Left renal pelvis (tissue), 4 donors: ENCODE data around the gene RNF115. TPM values are rescaled to one million over a fixed set of nuclear protein-coding genes. Genes with fewer than 3 reads are reported as not detected.
"Not testable (repeated sequence)": the region's sequence is repeated elsewhere in the genome, so short reads cannot be mapped to it uniquely, and the experiment has no call there.

Experiments
- DNase-seq, 4 donors: peaks; one replicate each; pipeline ENCODE4 v3.0.0-alpha.2; 2013; ENCODE audit warnings: low read depth in 4 of 4, low spot score in 3 of 4
- polyA plus RNA-seq, 4 donors: library from polyadenylated mRNA; unstranded; fragments of 120-200 nt; gene quantifications; one replicate each; pipeline ENCODE4 v1.2.1, GENCODE V29; 2013; ENCODE audit not compliant: insufficient read length in 4 of 4

RNF115 gene
- 10 to 100 TPM; 12.7 to 20.2 (median 16.2) TPM for polyA plus RNA-seq

DNA sequence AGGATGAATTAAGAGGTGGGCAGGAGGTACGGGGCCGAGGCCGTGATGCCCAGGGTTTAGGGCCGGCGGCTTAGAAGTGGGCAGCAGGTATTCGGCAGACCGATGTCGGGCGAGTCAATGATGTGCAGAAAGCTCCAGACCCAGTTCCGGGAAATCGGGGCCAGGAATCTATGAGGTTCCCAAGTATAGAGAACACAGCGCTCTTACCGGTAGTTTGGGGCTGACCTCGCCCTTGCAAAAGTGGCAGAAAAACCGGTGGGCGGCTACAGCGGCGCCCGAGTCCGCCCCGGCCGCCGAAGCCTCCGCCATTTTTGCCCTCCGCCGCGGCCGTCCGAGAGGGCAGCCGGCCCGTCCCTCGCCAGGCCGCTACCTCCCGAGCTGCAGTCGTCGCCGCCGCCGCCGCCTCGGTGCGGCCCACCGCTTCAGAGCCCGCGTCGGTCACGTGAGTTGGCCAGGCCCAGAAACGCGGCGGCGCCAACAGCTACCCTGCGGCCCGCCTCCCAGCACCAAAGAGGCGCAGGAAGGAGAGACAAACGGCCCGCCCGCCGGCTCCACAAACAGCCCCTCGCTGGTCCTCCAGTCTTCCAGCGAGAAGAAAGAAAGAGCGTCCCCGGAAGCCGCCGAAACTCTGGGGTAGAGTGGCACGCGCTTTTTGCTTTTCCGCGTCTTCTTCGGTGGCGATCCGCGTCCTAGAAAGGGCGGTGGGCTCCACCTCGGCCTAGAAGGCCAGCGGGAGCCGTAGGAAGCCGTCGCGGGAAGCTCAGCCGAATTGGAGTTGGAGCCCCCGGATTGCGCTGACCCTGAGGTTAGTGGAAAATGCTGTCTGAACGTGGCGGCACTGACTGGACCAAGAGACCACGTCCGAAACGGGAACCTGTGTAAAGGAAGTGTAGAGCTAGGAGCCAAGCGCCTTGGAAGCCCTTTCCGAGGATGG lies at the start of gene RNF115, which contains the start of gene POLR3C:
RNF115 (minus strand) TSS at position 531 of the 934 bp plus-strand sequence; CDS start at position 309, 222 bp downstream.
POLR3C (plus strand) TSS at position 636 of the 934 bp plus-strand sequence. CDS start 1,577 bp downstream, outside the sequence.
- DNase-seq, result peak; percentile 57 to 81 (median 76)

DNA sequence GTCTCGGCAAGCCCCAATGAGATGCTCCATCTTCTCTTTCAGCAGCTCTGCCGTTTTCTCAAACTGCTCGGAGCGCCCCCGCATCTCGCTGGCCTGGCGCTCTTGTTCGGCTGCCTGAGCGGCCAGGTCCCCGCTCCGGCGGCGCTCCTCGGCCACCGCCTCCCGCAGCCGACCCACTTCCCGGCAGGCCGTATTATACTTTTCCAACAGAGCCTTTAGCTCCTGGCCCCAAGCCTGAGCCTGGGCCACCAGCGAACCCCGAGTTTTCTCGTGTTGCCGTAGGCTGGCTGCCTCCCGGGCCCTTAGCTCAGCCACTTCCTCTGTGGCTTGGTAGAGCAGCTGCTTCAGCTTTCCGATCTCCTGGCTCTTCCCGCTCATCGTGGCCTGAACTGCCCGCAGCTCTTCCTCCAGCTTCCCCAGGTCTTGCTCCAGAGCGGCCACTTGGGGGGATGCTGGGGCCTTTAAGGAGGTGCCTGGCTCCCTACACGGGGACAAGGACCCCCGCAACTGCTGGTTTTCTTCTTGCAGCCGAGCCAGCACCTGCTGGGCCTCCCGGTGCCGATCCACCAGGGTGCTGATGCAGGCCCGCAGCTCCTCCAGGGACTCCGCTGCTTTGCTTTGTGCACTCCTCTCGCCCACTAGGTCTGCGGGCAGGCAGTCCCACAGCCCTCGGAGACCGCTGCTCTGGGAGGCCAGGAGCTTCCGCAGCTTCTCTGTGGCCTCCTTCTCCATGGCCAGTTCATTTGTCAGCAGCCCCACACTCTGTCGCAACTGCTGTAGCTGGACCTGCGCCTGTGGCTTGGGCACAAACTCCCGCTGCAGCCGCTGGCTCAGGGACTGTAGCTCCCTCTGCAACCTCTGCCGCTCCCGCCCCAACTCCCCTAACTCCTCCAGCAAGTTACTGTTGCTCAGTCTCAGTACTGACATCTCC lies 48.4 kb upstream of the RNF115 start:
- peak in 1 of 4 donors; percentile 29 for DNase-seq

DNA sequence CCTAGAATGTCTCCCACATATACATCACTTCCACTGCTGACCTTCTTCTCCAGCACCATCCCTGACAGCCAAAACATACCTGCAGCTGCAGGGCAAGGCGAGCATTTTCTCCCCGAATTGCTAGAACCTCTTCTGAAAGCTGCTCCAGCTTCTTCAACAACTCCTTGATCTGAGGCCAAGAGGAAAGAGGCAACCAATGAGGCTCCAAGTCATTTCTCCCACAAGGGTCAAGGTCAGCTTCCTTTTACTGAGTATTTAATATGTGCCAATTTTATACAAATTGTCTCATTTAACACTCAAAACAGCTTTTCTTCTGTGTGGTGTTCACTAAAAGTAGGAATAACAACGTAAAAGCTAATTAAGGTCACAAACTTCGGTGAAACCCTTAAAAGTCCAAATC lies 44.3 kb upstream of the RNF115 start:
- no peak for DNase-seq

DNA sequence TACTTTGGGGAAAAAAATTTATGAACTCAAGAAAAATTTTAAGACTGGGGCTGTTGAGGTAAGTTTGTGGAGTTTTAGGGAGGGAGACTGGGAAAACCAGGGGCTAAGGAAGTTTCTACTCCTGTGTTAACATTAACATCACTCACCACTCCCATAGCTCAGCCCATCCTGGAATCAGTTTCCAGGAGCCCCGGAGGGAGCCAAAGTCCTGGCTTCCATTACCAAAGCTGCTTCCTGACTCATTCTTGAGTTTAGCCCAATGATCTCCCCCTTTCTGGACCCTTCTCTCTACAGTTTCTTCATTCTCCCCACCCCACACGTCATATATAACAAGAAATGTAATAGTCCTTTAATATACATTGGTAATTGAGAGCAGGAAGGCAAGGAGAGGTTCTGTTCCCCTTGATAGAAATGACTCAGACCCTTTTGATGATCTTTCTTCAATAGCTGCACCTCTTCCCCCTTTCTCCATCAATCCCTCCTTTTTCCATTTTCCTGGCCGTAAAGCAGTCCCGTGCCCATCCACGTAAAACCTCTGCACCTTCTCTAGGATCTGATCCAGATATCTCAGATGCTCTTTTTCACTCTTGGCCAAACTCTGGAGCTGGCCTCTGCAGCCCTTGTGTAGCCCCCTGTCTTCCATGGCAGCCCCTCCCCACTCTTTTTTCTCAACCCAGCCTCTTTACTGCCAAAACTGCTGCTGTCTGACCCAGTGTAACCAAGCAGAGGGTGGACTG lies 39.6 kb upstream of the RNF115 start:
- no peak for DNase-seq

DNA sequence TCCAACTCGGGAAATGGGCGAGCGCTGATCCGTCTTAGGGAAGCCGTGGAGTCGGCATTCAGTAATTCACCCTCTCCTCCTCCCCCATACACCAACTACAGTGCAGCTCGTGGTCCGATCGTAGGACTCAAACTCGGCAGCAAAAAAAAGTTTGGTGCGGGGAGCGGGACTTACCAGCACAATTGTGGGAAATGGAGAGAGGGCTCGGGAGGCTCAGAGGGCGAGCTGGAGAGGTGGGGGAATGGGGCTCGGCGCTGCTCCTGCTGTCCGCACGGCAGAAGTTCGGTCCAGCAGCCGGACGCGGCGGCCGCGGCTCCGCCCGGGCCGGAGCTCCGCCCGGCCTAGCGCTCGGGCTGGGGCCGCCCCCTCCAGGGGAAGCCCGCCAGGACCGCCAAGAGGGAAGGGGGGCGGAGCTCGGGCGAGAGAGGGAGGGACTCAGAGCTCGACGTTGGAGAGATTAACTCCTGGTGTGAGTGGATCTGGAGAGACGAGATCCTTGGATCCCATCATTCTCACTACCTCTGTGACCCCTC lies 35.7 kb upstream of the RNF115 start:
- DNase-seq, result peak; percentile 81 to 85 (median 82)

DNA sequence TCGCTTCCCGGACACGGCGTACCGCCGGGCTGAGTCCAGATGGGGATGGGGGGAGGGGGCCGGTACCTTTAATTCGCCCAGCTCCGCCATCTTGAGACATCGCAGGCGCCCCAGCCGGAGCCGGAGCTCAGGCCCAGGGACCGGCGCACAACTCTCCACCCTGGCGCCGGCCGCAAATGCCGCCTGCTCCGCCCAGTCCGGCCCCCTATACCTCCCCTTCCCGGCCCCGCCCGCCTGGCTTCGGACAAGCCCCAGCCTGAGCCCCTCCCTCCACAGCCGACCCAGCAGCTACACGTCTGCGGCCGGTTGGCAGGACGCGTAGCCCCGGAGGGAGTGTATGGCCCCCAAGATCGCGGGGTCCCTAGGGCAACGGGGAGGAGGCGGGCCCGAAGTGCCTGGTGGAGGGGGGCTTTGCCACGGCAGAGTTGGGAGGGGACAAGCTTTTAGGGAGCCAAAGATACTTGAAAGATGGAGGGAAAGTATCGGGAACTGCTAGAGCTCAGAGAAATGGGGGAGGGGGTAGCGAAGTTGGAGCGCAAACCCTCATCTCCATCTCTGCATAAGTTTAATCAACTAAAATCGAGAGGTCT lies 35.1 kb upstream of the RNF115 start, which contains the start of gene PIAS3:
PIAS3 (minus strand) TSS at position 181 of the 590 bp plus-strand sequence; CDS start at position 90, 91 bp downstream.
- peak; percentile 83 to 90 (median 90) for DNase-seq

DNA sequence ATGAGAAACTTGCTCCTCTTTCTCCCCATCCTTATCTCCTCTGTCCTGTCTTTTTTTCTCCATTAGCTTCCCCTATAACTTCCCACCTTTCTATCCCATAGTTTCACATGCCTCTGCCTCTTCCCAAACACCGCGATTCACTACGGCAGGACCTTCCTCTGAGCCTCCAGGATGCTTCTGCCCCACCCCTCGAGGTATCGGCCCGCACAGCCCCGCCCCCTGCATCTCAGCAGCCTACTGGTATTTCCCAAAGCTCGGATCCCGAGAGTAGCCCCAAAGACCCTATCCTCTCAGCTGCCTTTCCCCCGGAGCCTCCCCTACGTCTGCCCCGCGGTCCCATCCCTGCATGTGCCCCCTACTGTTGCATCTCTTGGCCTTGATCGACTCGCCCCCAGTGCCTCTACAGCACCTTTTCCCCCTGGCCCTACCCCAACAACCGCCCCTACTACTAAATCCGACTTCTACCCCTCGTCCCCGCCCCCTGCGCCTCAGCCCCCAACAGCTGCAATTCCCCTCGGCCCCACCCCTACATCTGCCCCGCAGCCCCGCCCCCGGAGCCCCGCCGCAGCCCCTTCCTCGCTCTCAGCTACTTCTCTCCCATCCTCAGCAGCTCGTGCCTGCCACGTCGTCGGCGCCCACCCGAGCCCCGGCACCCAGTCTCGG lies 34.5 kb upstream of the RNF115 start:
- peak in 3 of 4 donors; percentile 3 to 27 (median 6) for DNase-seq

DNA sequence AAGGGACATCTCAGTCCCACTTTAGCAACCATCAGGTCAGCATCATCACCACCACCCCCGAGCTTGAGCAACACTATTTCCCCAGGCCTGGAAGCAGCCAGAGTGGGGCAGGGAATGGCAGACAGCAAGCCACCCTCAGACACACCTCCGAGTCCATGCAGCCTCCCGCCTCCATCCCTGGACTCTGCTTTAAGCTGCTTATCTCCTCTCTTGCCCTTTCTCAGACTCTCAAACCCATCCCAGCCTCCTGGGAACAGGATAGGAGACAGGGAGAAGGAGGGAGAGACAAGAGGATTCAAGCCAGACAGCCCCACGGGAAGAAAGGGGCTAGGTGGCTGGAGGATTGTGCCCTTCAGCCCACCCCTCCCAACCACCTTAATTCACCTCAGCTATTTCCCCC lies 33.3 kb upstream of the RNF115 start:
- no peak for DNase-seq

DNA sequence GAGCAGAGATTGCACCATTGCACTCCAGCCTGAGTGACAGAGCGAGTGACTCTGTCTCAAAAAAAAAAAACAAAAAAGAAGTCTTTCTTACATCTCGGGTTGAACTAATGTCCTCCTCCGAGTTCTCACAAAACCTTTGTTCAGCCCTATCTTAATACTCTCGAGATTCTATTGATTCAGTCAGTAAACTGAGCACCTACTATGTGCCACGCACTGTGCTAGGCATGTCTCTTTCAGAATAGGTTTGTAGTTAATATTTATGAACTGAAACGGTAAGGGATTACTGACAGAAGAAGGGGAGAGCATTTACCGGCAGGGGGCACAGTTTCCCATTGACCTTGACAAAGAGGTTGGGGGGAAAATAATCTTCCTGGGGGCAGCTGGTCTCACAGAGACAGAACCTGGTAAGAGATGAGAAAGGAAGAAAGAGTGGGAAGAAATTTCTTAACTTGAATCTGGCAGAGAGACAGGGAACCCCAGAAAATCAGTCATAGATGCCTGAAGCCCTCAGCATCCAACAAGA lies 31.6 kb upstream of the RNF115 start:
- no peak for DNase-seq

DNA sequence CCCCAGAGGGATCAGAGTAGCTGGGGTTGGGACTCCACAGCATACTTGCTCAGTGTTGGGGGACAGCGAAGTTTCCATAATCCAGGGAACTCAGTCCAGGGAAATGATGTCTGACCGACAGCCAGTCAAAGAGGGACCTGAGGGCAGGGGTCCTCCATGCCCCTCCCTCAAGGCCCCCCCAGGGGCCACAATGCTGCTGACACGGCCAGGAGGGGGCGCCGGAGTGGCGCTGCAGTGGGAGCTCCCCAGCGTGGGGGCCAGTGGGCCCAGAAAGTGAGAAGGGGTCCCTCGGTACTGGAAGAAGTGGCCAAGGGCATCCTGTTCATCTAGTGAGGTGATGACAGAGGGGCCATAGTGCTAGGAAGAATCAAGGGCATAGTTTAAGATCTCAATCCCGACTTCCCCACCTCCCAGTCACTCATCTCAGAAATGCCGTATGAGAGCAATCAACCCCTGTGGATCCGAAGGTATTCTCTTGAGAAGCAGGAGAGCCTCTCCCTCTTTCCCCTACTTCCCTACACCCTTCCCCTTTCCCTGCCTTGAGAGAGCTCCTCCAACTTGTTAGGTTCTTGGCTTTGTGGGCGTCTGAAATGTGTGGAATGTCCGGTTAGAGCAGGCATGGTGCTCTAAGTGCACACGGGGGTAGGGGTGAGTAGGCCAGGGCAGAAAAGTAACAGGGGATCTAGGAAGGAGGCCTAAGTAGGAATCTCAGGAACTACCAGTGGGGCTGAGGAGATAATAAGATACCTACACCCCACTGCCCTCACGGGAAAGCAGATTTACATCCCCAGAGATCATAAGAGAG lies 25.7 kb upstream of the RNF115 start:
- no peak for DNase-seq

DNA sequence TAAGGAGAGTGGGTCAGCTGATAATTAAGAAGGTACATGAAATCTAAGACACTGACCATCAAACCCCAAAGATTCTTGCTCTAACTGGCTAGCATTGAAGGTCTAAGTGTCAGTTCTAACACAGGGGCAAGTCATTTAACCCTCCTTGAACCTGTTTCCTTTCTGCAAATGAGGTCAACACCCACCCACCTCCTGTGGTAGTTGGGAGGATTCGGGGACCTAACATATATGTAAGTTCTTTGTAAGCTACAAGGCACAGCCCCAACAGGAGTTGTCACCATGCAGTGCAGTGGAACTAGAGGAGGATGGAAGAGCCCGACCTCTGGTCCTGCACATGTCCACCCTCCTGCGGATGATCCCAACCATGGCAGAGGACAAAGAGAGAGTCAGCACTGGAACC lies 23.9 kb upstream of the RNF115 start:
- no peak for DNase-seq

DNA sequence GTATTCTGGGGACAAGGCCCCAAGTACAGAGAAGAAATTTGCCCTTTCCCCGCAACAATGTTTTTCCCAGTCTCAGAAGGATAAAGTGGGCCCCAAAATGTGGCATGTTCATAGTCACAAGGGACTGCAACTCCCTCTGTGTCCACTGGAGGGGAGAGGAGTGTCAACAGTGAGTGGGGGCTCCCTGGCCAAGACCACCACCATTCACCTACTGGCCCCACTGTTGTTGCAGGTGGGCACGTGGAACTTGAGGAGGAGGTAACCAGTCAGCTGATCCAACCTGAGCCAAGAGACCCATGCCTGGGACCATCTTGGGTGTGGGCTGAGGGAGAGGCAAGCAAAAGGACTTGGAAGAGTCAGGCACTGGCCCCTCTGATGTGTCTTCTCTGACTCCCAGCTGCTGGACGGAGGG lies 22.3 kb upstream of the RNF115 start:
- DNase-seq, result peak in 1 of 4 donors; percentile 20

DNA sequence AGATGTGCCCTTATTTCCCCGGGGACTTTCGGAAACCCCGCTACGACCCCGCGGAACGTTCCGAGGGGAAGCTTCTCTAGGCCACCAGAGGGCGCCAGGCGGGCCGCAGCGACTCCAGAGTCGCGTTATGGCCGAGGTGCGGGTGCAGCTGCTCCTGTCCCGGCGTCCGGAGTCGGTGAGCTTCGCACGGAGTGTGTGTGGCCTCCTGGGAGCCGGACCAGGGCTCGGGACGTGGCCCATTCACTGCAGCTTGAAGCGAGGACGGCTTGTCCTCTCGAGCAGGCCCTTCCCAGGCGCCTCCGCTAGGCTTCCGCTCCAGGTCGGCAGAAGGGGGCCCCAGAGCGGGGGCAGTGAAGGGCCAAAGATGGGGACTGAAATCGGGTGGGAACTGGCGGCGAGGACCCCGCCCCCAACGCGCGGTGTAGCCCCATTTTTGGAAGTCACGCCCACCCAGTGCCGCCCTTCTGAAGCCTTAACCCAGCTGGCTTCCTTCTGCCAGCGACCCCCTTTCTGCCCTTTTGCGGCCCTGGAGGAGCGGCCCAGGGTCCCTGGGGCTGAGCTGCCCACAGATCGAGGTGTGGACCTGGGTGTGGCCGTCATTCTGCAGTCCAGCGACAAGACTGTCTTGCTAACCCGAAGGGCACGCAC lies 21.7 kb upstream of the RNF115 start, which contains the start of gene NUDT17:
NUDT17 (plus strand) TSS at position 117 of the 648 bp plus-strand sequence; CDS start at position 128, 11 bp downstream.
- DNase-seq, result peak; percentile 58 to 70 (median 66)

DNA sequence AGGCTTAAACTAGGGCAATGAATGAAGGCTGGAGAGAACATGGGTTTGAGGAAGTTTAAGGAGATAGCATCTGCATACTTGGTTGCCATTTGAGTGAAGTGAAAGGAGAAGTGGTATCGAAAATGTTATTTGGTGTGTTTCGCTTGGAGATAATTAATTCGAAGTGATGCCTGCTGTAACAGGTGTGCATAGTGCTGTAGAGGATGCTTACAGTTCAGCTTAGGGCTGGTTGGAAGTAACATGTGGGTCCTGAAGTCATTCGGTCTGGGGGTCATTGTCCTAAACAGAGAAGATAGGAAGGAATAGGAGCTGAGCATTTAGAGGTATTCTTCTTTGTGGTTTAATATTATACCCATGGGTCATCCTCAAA lies 21.2 kb upstream of the RNF115 start:
- DNase-seq, result no peak

DNA sequence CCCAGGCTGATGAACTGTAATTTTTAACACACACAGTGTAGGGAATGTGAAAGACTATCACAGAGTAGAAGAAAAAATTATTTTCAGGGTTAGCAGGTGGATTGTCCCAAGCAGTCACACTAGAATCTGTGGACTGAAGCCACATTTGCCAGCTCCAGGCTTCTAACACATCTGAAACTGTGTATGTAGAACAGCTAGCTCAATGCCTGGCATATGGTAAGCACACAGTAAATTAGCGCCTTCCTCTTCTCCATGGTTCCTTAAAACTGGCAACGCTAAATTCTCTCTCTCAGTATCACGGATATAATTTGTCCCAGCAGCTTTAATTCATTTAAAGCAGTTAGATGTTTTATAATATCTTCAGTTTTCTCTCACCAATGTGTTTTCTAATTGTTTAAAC lies 19.1 kb upstream of the RNF115 start:
- DNase-seq, result no peak

DNA sequence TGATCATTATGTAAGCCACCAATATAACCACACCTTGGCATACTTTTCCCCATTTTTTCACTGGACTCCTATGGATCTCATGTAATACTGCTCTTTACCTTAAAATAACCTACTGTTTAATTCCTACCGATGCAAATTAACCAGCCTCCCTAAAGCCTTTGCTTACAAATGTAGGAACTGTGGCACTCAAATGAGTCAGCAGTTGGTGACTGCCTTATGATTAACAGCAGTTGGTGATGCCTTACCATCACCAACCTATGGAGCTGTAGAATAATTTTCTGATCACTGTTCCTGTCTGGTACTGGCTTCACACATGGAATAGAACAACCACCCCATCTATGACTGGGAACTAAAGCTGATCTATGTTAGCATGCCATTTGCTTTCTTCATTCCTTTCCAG lies 13.8 kb upstream of the RNF115 start:
- DNase-seq, result no peak

DNA sequence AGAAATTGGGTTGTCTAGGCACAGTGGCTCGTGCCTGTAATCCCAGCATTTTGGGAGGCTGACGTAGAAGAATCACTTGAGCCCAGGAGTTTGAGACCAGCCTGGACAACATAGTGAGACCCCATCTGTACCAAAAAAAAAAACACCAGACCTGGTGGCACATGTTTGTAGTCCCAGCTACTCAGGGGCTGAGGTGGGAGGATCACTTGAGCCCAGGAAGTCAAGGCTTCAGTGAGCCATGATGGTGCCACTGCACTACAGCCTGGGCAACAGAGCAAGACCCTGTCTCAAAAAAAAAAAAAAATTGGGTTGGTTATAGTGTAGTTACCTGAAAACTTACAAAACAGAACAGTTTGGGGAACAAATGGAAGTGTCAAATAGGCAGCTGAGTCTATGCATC lies 6.9 kb upstream of the RNF115 start:
- DNase-seq, result not testable (repeated sequence)
